ENCODE data around the gene RPS6KA1. TPM values are rescaled to one million over a fixed set of nuclear protein-coding genes. Genes with fewer than 3 reads are reported as not detected.
A peak's percentile ranks its signal among the peaks of the same experiment; 100 is the strongest.

The RPS6KA1 gene
- total and polyA plus RNA-seq, 10 of the 15 experiments (the other 5 are each of a cell fraction or from before 2014, with no cell fraction given) = 5.0 to 136 (median 91.5) TPM

DNA sequence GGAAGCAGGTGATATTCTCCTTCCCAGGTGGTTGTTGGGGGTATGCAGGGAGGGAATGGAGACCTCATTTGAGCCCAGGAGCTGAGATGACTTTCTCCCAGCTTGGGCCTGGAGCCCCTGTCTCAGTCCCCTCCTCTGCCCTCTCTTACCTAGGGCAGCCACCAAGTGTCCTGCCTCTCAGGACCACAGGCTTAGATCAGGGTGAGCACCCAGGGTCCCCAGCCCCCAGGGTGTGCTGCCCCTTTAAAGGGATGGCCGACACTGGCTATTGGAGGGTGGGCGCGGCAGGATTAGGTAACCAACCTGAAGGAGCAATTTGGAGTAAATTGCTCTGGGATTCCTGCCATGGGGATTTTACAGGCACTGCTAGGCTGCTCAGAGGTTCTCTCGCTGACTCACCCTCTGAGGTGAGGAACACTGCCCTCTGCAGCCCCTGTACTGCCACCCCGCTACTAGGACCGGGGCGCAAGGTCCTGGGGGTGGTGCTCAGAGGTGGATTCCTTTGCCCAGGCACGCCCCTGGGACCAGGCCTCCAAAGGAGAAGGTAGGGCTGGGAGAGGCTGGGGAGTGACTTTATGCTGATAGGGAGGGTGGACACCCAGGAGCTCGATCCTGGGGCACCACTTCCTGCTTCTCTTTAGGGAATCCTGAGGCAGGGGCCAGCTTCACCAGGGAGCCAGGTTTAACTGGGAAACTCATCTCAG, 1.5 kb downstream of the RPS6KA1 start (continued):
- TF ChIP-seq ZNF207 (IDR thresholded peaks at IDR 0.05; ENCODE audit: borderline replicate concordance) (no peak), SMARCA5 (IDR thresholded peaks at IDR 0.05) (0 out of 2 replicates have a peak, but pooled peaks have one; percentile 19), MLLT1 (IDR thresholded peaks at IDR 0.05) (peak; percentile 40; the same call in 1 of the 2 replicates), NR2F1 (conservative IDR thresholded peaks at IDR 0.05) (peak; percentile 7; the same call in 1 of the 2 replicates), PRDM15 (CRISPR knock-in tag; IDR thresholded peaks at IDR 0.05) (no peak), MEF2A (IDR thresholded peaks at IDR 0.05; ENCODE audit: insufficient read depth, low read depth, low read length) (no peak), FOXK2 (IDR thresholded peaks at IDR 0.05) (no peak), RBBP5 (conservative IDR thresholded peaks at IDR 0.05) (no peak), CTCF (IDR thresholded peaks at IDR 0.05 in 2 of 3, conservative IDR thresholded peaks at IDR 0.05 in 1 of 3; ENCODE audit: control insufficient read depth in 2 of 3, extremely low read depth in 1 of 3, insufficient read depth in 1 of 3, low read depth in 3 of 3, low read length in 3 of 3) (peak; percentile 31 to 59 (median 52); a peak in 5 of 6 replicates), HCFC1 (IDR thresholded peaks at IDR 0.05; ENCODE audit: low read length) (no peak), SIX5 (IDR thresholded peaks at IDR 0.05; ENCODE audit: low read depth, low read length, severe bottlenecking) (no peak), ZNF384 (IDR thresholded peaks at IDR 0.05; ENCODE audit: borderline replicate concordance, low read depth, low read length) (no peak)
- TF ChIP-seq, protein P1, sequence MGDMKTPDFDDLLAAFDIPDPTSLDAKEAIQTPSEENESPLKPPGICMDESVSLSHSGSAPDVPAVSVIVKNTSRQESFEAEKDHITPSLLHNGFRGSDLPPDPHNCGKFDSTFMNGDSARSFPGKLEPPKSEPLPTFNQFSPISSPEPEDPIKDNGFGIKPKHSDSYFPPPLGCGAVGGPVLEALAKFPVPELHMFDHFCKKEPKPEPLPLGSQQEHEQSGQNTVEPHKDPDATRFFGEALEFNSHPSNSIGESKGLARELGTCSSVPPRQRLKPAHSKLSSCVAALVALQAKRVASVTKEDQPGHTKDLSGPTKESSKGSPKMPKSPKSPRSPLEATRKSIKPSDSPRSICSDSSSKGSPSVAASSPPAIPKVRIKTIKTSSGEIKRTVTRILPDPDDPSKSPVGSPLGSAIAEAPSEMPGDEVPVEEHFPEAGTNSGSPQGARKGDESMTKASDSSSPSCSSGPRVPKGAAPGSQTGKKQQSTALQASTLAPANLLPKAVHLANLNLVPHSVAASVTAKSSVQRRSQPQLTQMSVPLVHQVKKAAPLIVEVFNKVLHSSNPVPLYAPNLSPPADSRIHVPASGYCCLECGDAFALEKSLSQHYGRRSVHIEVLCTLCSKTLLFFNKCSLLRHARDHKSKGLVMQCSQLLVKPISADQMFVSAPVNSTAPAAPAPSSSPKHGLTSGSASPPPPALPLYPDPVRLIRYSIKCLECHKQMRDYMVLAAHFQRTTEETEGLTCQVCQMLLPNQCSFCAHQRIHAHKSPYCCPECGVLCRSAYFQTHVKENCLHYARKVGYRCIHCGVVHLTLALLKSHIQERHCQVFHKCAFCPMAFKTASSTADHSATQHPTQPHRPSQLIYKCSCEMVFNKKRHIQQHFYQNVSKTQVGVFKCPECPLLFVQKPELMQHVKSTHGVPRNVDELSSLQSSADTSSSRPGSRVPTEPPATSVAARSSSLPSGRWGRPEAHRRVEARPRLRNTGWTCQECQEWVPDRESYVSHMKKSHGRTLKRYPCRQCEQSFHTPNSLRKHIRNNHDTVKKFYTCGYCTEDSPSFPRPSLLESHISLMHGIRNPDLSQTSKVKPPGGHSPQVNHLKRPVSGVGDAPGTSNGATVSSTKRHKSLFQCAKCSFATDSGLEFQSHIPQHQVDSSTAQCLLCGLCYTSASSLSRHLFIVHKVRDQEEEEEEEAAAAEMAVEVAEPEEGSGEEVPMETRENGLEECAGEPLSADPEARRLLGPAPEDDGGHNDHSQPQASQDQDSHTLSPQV (IDR thresholded peaks at IDR 0.05) = no peak
- TF ChIP-seq, protein P2, sequence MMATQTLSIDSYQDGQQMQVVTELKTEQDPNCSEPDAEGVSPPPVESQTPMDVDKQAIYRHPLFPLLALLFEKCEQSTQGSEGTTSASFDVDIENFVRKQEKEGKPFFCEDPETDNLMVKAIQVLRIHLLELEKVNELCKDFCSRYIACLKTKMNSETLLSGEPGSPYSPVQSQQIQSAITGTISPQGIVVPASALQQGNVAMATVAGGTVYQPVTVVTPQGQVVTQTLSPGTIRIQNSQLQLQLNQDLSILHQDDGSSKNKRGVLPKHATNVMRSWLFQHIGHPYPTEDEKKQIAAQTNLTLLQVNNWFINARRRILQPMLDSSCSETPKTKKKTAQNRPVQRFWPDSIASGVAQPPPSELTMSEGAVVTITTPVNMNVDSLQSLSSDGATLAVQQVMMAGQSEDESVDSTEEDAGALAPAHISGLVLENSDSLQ (IDR thresholded peaks at IDR 0.05) = no peak
